ENCODE measurements around the gene GJB5.

DNA sequence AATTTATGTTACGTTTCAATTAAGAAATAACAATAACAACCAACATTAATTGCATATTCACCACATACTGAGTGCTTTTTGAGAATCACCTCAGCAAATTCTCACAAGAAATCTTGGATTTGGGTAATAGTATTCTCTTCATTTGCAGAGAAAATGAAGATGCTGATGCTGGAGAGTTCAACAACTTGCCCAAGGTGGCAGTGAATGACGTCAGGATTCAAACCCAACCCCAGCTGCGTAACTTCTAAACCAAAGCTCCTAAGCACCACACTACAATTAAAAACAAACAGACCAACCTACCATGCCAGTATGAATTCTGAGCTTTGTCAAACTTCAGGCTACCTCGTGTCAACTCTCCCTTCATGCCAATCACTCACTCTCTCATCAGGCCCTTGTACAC is 46.7 kb upstream of the GJB5 start:
- no peak for TF ChIP-seq FOXM1 (IDR thresholded peaks at IDR 0.05; ENCODE audit: borderline replicate concordance, low read depth)
- TF ChIP-seq ZBTB7A (IDR thresholded peaks at IDR 0.05; ENCODE audit: low read depth): no peak
- no peak for TF ChIP-seq TAF1 (IDR thresholded peaks at IDR 0.05; ENCODE audit: low read depth)
- TF ChIP-seq NFIC (IDR thresholded peaks at IDR 0.05): no peak
- no peak for TF ChIP-seq CEBPB (IDR thresholded peaks at IDR 0.05)

Measured in Ishikawa (cell line).